SHP77 (cell line): Measurements from ENCODE around the gene SNX11.
"Not testable (repeated sequence)": the region's sequence is repeated elsewhere in the genome, so short reads cannot be mapped to it uniquely, and the experiment has no call there.

Experiments
- DNase-seq, 2 experiments: peaks; one replicate each; lab custom pipeline; 2025; lab: John Stamatoyannopoulos, UW

The SNX11 gene, protein sequence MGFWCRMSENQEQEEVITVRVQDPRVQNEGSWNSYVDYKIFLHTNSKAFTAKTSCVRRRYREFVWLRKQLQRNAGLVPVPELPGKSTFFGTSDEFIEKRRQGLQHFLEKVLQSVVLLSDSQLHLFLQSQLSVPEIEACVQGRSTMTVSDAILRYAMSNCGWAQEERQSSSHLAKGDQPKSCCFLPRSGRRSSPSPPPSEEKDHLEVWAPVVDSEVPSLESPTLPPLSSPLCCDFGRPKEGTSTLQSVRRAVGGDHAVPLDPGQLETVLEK

GRCh38 chr17:48107137-48108055 is at the start of gene SNX11:
SNX11 (plus strand) TSS chr17:48107766; CDS start chr17:48112044, 4,278 bp downstream.
- DNase-seq = peak; percentile 96 to 99

DNA sequence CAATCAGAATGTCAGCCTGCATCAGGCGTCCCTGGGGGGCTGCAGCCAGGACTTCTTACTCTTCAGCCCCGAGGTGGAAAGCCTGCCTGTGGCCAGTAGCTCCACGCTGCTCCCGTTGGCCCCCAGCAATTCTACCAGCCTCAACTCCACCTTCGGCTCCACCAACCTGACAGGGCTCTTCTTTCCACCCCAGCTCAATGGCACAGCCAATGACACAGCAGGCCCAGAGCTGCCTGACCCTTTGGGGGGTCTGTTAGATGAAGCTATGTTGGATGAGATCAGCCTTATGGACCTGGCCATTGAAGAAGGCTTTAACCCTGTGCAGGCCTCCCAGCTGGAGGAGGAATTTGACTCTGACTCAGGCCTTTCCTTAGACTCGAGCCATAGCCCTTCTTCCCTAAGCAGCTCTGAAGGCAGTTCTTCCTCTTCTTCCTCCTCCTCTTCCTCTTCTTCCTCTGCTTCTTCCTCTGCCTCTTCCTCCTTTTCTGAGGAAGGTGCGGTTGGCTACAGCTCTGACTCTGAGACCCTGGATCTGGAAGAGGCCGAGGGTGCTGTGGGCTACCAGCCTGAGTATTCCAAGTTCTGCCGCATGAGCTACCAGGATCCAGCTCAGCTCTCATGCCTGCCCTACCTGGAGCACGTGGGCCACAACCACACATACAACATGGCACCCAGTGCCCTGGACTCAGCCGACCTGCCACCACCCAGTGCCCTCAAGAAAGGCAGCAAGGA is 49.0 kb upstream of the SNX11 start:
- no peak for DNase-seq

DNA sequence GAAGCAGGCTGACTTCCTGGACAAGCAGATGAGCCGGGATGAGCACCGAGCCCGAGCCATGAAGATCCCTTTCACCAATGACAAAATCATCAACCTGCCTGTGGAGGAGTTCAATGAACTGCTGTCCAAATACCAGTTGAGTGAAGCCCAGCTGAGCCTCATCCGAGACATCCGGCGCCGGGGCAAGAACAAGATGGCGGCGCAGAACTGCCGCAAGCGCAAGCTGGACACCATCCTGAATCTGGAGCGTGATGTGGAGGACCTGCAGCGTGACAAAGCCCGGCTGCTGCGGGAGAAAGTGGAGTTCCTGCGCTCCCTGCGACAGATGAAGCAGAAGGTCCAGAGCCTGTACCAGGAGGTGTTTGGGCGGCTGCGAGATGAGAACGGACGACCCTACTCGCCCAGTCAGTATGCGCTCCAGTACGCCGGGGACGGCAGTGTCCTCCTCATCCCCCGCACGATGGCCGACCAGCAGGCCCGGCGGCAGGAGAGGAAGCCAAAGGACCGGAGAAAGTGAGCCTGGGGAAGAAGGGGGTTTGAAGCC is 48.4 kb upstream of the SNX11 start:
- DNase-seq = no peak

DNA sequence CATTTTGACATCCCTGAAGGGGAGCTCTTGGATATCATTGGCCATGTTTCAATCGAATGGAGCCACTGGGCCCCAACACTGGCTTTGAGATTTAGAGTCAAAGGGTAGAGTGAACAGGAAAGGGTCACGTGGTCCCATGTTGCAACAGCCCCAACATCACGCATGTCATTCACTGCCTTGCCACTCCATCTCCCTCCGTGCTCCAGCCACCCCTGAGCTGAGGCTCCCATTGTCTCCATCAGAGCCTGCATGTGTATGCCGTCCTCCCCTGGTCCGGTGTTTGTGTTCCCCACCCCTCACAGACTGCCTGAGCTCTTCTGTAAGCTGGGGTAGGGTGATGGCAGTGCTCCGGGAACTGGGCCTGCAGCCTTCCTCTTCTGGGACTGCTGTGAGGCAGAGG is 47.3 kb upstream of the SNX11 start:
- no peak for DNase-seq

GRCh38 chr17:48062273-48062672 is 45.3 kb upstream of the SNX11 start:
- no peak for DNase-seq

DNA sequence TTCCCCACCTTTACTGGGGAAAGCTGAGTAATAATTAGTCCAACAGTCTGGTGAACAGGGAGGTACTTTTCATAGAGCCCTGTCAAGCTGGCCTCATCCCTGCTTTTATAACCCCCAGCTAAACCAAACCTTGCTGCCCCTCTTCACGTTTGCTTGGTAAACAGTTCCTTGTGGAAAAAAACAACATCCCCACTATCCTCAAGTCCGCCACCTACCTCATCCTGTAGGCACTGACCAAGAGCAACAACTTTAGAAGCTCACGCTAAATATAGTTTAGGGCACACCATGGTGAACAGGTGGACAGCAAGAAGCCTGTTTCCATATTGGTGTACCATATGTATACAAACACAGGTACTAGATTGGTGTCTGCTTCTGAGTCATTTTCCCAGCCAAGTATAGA is 42.9 kb upstream of the SNX11 start:
- no peak for DNase-seq

DNA sequence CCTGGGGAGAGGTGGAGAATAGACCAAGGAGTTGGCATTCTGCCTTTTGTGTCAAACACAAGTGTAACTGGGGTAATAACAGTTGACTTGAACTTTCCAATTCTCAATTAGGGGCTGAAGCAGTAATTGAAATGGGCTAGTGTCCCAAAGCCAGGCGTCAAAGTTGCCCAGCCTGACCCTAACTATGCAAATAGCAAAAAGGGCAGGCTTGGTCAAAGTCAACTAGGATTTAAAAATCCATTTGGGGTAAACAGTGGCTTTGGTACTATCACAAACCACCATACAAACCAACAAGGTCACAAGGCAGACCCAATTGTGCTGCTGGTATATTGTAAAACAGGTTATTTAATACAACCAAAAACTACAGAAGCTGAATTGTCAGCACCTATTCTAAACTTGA is 41.4 kb upstream of the SNX11 start:
- no peak for DNase-seq

- no peak for DNase-seq
These were observed 40.9 kb upstream of the SNX11 start for GRCh38 chr17:48066656-48067055.

GRCh38 chr17:48067245-48067644 is 40.3 kb upstream of the SNX11 start:
- DNase-seq = no peak

DNA sequence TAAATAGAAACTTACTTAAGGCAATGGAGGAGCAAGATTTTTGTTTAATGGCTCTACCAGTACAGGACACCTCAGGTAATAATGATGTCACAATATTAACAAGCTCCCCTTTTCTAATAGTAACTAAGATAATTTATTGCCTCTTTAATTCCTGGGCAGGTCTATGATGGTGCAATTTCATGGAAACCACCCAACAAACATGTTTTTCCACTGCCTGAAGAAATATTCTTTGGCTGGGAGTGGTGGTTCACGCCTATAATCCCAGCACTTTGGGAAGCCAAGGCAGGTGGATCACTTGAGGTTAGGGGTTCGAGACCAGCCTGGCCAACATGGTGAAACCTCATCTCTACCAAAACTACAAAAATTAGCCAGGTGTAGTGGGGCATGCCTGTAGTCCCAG is 39.8 kb upstream of the SNX11 start:
- DNase-seq = not testable (repeated sequence)

DNA sequence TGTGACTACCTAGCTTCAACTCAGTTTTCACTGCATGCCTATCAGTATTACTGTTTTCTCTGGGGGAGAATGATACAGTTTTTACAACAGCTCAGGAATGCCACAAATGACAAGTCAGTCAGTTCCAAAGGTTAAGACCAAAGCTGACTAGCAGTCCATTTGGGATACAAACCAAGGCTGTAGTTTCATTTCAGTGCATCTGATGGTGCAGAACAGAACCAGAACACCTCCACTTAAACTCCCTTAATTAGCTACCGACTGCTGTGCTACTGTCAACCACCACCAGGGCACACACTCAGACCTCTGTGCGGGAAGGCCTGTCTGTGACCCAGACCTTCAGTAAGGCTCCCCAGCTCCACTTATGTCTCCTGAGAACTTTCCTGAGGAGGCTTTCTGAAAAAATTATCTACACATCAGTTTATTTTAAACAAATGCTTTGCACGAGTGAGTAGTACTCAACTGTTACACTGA is 39.0 kb upstream of the SNX11 start:
- peak in 1 of 2 experiments; percentile 5 for DNase-seq

DNA sequence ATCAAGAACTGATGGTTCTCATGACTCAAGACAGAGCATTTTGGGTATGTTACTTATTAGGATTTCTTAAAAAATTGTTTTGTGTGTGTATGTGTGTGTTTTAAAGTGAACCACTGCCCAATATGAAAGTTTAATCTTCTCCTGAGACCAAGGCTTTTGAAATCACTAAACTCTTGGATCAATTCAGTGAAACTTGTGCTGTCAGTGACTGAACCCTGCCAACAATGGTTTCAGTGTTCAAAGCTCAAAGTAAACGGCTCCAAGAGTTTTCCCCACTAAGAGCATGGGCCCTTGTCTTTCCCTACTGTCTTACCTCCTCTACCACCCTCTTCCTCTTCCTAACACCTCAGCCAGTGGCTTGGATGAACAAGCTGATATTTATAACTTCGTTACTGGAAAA is 37.4 kb upstream of the SNX11 start:
- DNase-seq = no peak

- no peak for DNase-seq
These were observed 35.9 kb upstream of the SNX11 start for GRCh38 chr17:48071654-48072053.

DNA sequence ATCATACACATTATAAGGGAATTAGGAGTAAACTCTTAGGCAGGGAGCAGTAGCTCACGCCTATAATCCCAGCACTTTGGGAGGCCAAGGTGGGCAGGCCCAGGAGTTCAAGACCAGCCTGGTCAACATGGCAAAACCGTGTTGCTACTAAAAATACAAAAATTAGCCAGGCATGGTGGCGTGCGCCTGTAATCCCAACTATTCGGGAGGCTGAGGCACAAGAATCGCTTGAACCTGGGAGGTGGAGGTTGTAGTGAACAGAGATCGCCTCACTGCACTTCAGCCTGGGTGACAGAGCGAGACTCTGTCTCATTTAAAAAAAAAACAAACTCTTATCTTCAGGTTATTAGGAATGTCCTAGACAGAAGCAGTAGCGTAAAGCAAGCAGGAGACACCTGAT is 34.8 kb upstream of the SNX11 start:
- DNase-seq = not testable (repeated sequence)

DNA sequence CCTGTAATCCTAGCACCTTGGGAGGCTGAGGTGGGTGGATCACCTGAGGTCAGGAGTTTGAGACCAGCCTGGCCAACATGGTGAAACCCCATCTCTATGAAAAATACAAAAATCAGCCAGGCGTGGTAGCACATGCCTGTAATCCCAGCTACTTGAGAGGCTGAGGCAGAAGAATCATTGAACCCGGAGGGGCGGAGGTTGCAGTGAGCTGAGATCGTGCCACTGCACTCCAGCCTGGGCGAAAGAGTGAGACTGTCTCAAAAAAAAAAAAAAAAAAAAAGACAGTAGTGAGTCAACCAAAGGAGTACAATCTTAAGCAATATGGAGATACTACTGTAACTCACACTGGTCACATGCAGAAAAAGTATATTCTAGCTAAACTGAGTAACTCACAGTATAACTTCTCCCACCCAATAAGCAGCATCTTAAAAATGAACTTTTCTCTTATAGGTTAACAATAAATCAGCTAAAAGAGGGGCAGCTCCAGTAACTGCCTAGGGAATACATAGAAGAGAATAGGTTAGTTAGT is 33.9 kb upstream of the SNX11 start:
- not testable (repeated sequence) for DNase-seq

- peak; percentile 45 to 49 for DNase-seq
These were observed 33.1 kb upstream of the SNX11 start for GRCh38 chr17:48074322-48075081.

DNA sequence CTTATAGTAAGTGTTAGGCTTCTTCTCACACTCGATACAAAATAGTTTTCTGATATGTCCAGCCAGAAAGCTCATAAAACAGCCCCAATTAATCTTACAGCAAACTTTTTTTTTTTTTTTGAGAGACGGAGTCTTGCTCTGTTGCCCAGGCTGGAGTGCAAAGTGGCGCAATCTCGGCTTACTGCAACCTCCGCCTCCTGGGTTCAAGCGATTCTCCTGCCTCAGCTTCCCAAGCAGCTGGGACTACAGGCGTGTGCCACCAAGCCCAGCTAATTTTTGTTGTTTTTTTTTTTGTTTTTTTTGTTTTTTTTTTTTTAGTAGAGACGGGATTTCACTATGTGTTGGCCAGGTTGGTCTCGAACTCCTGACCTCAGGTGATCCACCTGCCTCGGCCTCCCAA is 30.4 kb upstream of the SNX11 start:
- DNase-seq = not testable (repeated sequence)

- DNase-seq = no peak
These were observed 25.7 kb upstream of the SNX11 start for GRCh38 chr17:48081858-48082257.

- no peak for DNase-seq
These were observed 22.6 kb upstream of the SNX11 start for GRCh38 chr17:48084932-48085331.

DNA sequence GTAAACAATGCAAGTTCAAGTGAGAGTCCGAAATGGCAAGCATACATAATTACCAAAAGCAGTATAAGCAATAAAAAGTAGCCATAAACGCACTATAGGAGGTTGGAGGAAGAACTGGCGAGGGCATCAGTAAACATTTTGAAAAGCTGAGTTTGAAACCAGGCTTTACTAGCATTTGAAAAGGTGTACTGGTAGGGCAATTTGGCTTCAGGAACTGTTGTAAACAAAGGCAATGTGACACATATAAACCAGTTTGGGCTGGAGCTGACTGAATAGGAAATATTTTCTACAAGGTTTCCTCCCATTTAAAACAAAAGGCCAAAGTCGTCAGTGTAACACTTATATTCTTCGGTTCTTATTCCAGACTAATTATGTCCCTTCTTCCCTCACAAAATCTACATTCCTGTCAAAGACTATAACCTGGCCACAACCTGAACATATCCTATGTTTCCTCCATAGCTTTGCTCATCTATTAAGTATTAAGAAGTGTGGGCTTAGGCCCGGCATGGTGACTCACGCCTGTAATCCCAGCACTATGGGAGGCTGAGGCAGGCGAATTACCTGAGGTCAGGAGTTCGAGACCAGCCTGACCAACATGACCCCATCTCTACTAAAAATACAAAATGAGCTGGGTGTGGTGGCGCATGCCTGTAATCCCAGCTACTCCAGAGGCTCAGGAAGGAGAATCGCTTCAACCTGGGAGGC is 14.1 kb upstream of the SNX11 start:
- DNase-seq = no peak
